Stimulated activated CD8-positive, alpha-beta memory T cell treated with anti-CD3 and anti-CD28 coated beads, Interleukin-2, amount 100 ng/mL, for 48 hours (primary cell): ENCODE data around the gene AKR1B1.
A peak's percentile ranks its signal among the peaks of the same experiment; 100 is the strongest.

Source experiments
- DNase-seq, 2 donors: peaks; one replicate each; pipeline ENCODE4 v3.0.0-alpha.2; 2020; ENCODE audit warnings: low read depth in 2 of 2

Gene AKR1B1

GRCh38 chr7:134469622-134470021, 10.7 kb upstream of the AKR1B1 start:
- no peak for DNase-seq

- DNase-seq, result no peak
Measured at GRCh38 chr7:134468475-134468874, 9.6 kb upstream of the AKR1B1 start.

GRCh38 chr7:134468054-134468453, 9.2 kb upstream of the AKR1B1 start:
- no peak for DNase-seq

- no peak for DNase-seq
Measured at GRCh38 chr7:134465491-134465890, 6.6 kb upstream of the AKR1B1 start.

- DNase-seq, result no peak
Measured at GRCh38 chr7:134464496-134464895, 5.6 kb upstream of the AKR1B1 start.

- DNase-seq, result no peak
Measured at GRCh38 chr7:134463751-134464150, 4.9 kb upstream of the AKR1B1 start.

- no peak for DNase-seq
Measured at GRCh38 chr7:134462337-134462925, 3.5 kb upstream of the AKR1B1 start.

- DNase-seq, result no peak
Measured at GRCh38 chr7:134461916-134462315, 3.0 kb upstream of the AKR1B1 start.

GRCh38 chr7:134459981-134460380, 1.1 kb upstream of the AKR1B1 start:
- no peak for DNase-seq

GRCh38 chr7:134458341-134458805, 527 bp downstream of the AKR1B1 start:
- DNase-seq, result peak; percentile 43 to 46

GRCh38 chr7:134457210-134457609, 1.7 kb downstream of the AKR1B1 start:
- DNase-seq, result no peak

GRCh38 chr7:134454277-134454676, 4.6 kb downstream of the AKR1B1 start:
- no peak for DNase-seq

- no peak for DNase-seq
Measured at GRCh38 chr7:134453518-134453917, 5.4 kb downstream of the AKR1B1 start.

- no peak for DNase-seq
Measured at GRCh38 chr7:134452991-134453473, 5.9 kb downstream of the AKR1B1 start.

- DNase-seq, result no peak
Measured at GRCh38 chr7:134452419-134452838, 6.5 kb downstream of the AKR1B1 start.

- no peak for DNase-seq
Measured at GRCh38 chr7:134451656-134452055, 7.2 kb downstream of the AKR1B1 start.

GRCh38 chr7:134450294-134451000, 8.5 kb downstream of the AKR1B1 start:
- no peak for DNase-seq

GRCh38 chr7:134449680-134450079, 9.2 kb downstream of the AKR1B1 start:
- no peak for DNase-seq

- no peak for DNase-seq
Measured at GRCh38 chr7:134448356-134449229, 10.3 kb downstream of the AKR1B1 start.

- DNase-seq, result no peak
Measured at GRCh38 chr7:134447383-134447782, 11.5 kb downstream of the AKR1B1 start.

GRCh38 chr7:134446923-134447322, 12.0 kb downstream of the AKR1B1 start:
- no peak for DNase-seq

- DNase-seq, result no peak
Measured at GRCh38 chr7:134446446-134446845, 12.5 kb downstream of the AKR1B1 start.
